GM18505 (cell line): Measurements from ENCODE around the gene PLAC1.

Experiments
- ATAC-seq: cut with Tn5 transposase; IDR thresholded peaks from one replicate; pipeline ENCODE4 v1.9.1; 2021; ENCODE audit not compliant: unreplicated experiment
- POLR2A ChIP-seq: IDR thresholded peaks from 4 replicates; pipeline ENCODE4 v1.6.1; 2011; ENCODE audit warnings: borderline replicate concordance; ENCODE audit not compliant: insufficient read depth, insufficient read length; ENCODE audit errors: extremely low read depth

PLAC1 gene

DNA sequence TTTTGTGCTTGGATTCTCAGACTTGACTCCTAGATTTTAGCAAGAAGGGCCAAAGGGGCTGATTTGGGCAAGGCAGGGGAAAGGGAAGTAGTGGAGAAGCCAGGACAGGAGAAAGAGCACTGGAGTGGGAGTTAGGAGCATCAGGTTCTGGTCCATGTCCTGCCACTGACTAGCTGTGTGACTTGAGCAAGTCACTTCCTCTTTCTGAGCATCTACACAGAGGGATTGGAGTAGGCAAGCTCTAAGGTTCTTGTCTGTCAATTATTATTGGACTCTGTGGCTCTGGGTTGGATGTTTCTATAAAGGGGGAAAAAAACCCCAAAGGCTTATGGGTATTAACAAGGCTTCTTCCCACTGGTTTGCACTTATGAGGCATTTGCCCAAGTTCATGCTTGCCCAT lies 24.4 kb downstream of the PLAC1 start:
- no peak for TF ChIP-seq POLR2A
- ATAC-seq = no peak

GRCh38 chrX:134633394-134633793 lies 24.9 kb downstream of the PLAC1 start:
- no peak for TF ChIP-seq POLR2A
- ATAC-seq = no peak

DNA sequence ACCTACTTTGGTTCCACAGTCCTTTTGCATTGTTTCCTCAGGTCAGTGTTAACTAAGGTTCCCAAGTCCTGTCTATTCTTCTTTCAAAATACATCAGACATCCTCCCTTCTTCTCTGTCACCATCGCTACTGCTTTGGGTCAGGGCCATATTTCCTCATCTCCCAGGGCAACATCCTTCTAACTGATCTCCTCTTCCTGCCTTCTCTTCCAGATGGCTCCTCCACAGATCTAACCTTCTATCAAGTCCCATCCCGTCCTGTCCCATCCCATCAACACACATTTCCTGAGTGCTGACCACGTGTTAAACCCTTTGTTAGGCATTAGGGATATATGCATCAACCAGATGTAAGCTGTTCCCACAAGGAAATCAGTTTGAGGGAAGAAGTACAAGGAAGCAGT lies 25.9 kb downstream of the PLAC1 start:
- no peak for TF ChIP-seq POLR2A
- no peak for ATAC-seq

GRCh38 chrX:134631426-134632346 lies 26.6 kb downstream of the PLAC1 start:
- no peak for ATAC-seq
- no peak for TF ChIP-seq POLR2A

DNA sequence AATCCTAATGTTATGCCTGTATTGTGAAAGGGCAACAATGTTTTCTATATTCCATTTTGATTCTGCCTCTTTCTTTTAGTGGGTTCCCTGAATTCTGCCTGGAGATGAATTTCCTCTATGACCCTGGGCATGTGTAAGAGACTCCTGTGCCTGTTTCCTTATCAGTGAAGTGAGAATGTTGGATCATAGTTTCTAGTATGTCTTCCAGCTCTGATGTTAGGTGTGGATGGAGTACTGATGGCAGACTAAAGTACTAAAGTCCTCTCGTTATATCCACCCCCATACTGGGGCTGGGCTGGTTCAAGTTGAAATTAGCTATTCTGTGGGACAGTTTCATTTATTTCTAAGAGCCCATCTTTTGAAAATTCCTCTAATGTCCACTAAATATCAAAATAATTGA lies 29.6 kb downstream of the PLAC1 start:
- no peak for ATAC-seq
- no peak for TF ChIP-seq POLR2A

DNA sequence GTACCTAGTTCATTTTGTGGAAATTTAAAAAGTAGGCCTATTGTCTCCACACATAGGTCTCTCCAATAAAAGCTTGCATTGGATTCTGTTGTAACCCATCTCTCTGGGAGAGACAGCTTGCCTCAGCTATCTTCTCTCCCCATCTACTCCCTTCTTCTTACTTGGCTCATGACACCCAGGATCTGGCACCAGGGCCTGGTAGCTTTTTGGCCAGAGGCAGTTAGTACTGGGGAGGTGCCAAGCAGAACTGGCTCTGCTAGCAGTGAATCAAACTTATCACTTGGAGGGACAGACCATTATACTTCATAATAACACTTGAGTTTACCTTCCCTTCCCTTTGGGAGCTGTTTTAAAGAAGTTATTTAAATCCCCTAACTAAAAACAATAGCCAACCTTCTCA lies 31.8 kb downstream of the PLAC1 start:
- no peak for ATAC-seq
- no peak for TF ChIP-seq POLR2A

DNA sequence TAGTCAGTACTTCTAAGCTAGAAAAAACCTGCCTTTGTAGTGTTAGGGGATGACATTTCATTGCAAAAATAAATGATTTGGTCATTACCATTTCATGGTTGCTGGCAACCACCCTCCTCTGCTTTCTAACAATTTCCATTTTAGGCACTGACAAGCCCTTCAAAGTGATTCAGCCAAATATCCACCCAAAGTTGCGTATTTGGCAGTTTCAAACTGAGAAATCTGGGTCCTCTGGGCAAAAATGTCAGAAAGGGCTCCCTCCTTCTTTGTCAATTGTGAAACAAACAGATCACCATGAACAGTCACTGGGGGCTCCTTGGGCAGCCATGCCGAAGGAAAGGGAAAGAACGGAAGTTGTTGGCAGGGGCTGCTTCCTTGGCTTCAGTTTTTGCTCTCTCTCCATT lies 33.0 kb downstream of the PLAC1 start:
- TF ChIP-seq POLR2A = no peak
- no peak for ATAC-seq

DNA sequence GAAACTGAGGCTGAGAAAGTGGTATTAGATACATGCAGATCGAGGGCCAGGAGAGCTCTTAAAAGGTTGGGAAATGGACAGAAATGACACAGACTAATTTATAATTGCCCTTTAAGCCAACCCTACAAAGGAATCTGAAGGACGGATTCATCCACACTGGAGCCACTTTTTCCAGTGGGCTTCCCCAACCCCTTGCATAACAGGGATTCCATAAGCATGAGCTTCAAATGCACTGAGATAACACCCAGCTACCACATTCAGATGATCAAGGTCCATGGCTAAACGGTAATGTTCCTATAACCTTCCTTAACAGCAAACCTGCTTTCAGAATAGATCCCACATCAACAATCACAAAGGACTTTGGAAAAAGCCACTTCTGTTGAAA lies 34.2 kb downstream of the PLAC1 start:
- TF ChIP-seq POLR2A = no peak
- no peak for ATAC-seq

DNA sequence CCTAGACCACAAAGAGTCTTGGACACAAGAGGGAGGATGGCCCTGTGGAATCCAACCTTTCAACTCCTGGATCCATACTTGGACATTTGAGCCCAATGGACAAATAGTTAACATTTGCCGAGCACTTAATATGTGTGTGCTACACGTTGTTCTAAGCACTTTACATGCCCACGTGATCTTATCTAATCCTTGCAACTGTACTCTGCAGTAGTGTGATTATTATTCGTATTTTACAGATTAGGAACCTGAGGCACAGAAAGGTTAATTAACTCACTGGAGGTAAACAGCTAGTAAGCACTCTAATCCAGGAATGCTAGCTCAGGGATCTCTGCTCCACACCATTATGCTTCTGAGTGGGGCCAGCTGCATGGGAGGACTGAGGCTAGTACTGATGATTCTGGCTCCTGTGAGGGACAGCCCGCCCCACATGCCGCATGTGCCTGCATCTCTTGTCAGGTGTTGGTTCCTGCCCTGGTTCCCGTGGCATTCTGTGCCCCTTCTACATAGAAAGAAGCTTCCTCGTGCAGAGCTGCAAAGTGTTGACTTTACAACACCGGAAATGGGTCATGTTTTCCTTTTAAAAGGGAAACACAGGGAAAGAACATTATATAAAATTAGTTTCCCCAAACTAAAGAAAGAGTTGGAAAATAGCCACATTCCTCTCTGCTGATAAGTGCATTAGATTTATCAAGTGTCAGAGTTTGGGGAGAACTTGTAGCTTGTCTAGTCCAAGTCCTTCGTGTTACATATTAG lies 34.8 kb downstream of the PLAC1 start:
- no peak for ATAC-seq
- no peak for TF ChIP-seq POLR2A

- no peak for ATAC-seq
- TF ChIP-seq POLR2A = no peak
These were observed 35.5 kb downstream of the PLAC1 start for GRCh38 chrX:134622813-134623185.

GRCh38 chrX:134622056-134622812 lies 36.0 kb downstream of the PLAC1 start:
- ATAC-seq = peak; percentile 85
- no peak for TF ChIP-seq POLR2A

GRCh38 chrX:134619838-134620237 lies 38.4 kb downstream of the PLAC1 start:
- no peak for TF ChIP-seq POLR2A
- ATAC-seq = no peak

DNA sequence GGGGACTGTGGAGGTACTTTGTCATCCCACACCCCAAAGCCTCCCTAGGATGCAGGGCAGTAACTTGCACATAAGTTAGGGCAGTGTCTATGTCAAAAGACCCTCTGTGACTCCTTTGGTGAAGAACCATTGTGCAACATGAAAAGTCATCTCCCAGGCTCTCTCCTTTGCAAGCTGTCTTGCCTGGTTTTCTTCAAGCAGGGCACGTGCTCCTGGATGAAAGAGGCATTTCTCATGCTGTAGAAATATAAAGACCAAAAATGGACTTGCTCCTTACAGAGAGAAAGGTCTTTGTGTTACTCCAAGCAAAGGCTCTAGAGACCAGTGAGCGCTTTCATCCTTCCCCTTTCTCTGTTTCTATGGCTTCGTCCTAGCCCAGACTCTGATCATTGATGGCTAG lies 44.9 kb downstream of the PLAC1 start:
- ATAC-seq = no peak
- no peak for TF ChIP-seq POLR2A
